H4 (cell line): Measurements from ENCODE around the gene TMTC1. TPM values are rescaled to one million over a fixed set of nuclear protein-coding genes. Genes with fewer than 3 reads are reported as not detected.

Experiments used
- DNase-seq: peaks from one replicate; pipeline ENCODE4 v3.0.0-alpha.2; 2015; ENCODE audit warnings: low spot score
- total RNA-seq: library from RNA; depleted of rRNA; stranded (reverse); fragments of >200 nt; shearing (Covaris generic); gene quantifications from 2 replicates; pipeline ENCODE4 v1.2.3, GENCODE V29; 2014

TMTC1 gene
- total RNA-seq, 1 experiment from 2014 or later, result 14.0 TPM

- DNase-seq, result no peak
Observed at GRCh38 chr12:29711381-29711780, 72.4 kb downstream of the TMTC1 start.

GRCh38 chr12:29710104-29710503, 73.6 kb downstream of the TMTC1 start:
- DNase-seq, result no peak

DNA sequence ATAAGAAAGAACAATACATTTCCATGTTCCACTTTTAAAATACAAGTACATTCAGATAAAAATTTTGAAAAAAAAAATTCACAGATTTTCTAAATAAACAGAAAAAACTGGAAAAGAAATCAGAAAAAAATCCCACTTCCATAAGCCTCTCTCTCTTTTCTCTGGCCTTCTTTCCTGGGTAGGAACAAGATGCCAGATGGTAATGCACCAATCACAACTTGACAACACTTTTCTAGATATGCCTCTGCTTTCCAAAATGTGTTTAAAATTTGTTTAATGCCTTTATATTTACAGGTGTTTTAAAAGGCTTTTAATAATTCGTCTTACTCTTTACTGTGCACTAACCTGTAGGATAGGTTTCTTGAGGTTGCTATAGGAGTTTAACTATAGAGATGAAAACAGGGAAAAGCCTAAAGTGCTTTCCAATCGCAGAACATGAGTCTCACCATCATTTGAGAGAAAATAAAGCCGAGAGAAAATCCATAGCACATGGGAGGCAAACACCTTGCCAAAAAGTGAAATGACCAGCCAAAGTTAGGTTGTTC, 74.2 kb downstream of the TMTC1 start:
- no peak for DNase-seq

DNA sequence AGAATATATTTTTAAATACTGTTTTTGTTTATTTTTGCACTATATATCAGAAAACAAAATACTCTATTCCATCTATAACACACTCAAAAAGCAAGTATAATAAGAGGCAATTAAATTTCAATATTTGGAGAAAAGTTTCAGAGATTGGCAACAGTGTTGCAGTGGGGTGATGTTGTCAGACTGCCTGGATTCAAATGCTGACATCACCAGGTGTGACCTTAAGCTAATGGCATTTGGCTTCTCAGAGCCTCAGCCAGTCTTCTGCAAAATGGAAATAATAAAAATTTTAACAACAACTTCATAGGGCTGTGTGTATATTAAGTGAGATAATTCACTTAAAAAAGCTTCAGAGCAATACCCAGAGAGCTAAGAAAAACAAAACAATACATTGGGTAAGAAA, 74.7 kb downstream of the TMTC1 start:
- DNase-seq, result no peak

DNA sequence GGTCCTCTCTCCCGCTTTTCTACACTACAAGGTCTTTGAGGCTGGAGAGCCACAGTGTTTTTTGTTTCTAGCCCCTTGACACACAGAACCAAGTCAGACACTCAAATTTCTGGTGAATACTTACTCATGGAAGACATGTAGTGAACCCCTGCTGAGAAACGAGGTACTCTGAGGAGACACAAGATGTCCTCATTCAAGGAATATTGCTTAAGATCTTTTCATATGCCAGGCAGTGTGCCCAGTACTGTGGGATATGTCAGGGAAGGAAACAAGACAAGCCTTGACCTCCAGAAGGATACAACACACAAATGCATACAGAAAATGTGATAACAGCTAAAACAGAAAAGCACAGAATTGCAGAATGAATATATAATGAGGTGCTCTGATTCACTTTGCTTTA, 75.9 kb downstream of the TMTC1 start:
- no peak for DNase-seq

DNA sequence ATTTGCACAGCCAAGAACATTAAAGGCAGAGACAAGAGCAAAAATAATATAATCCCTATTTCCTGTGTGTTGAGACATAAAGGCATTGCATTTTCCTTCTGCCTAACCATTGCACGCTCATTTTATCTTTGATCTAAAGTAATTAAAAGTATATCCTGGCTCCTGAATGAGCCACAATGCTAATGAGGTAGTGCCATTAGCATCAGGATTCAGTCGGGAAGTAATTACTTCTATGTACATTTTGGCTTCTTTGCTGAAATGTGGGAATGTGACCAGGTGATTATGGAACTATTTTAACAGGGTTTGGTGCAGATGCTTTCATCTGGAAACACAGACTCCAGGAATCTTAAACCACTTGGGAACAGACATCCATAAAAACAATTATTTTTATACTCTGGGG, 77.4 kb downstream of the TMTC1 start:
- no peak for DNase-seq

DNA sequence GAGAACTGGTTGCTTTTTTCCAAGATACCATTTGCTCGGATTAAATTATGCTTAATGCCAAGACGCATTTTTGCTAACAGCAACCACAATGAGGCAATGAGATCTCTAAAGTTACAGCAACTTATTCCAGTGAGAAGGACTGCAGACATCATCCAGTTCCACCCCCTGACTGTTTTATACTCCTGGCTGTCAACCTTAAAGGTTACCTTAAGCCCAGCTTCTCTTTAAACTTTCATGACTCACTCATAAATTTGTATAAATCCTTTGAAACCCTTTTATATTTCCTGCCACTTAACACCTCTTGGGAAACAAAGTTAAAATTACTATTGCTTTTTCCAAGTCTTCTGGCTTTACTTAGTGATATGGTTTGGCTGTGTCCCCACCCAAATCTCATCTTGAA, 80.2 kb downstream of the TMTC1 start:
- no peak for DNase-seq

GRCh38 chr12:29702972-29703371, 80.8 kb downstream of the TMTC1 start:
- DNase-seq, result no peak

- DNase-seq, result no peak
Observed at GRCh38 chr12:29702222-29702621, 81.5 kb downstream of the TMTC1 start.

- DNase-seq, result no peak
Observed at GRCh38 chr12:29700761-29701481, 82.8 kb downstream of the TMTC1 start.

DNA sequence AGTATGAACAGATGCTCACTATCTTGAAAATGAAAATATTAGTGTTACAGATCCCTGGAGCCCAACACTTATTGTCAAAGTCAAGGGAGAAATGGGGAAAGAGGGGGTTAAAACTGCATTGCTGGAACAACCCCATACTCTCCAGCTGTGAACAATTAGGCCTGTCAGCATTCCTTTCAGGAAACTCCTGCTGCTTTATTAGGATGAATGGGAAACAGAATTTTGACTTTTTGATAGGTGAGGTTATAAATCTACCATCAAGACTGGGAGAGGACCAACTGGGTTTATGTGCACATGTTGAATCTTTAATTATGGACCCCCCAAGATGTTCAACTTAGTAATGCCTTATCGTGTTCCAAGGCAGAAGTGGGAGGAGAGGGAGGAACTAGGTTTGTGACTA, 85.0 kb downstream of the TMTC1 start:
- DNase-seq, result no peak

- DNase-seq, result no peak
Observed at GRCh38 chr12:29695800-29696199, 87.9 kb downstream of the TMTC1 start.

- no peak for DNase-seq
Observed at GRCh38 chr12:29695026-29695425, 88.7 kb downstream of the TMTC1 start.

DNA sequence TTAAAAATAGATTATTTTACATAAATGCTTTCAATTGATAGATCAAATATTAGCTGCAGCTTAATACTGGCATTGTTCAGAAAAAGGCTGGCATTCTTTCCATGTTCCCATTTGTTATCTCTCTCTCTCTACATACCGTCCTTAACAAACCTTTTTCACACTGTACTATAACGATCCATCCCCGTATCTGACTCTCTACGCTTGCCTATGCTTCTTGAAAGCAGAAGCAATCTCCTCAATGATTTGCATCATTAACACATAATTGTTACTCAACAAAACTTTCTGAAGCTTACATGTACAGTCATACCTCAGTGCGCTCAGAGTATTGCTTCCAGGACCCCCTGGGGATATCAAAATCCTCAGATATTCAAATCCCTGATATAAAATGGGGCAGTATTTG, 89.7 kb downstream of the TMTC1 start:
- no peak for DNase-seq

DNA sequence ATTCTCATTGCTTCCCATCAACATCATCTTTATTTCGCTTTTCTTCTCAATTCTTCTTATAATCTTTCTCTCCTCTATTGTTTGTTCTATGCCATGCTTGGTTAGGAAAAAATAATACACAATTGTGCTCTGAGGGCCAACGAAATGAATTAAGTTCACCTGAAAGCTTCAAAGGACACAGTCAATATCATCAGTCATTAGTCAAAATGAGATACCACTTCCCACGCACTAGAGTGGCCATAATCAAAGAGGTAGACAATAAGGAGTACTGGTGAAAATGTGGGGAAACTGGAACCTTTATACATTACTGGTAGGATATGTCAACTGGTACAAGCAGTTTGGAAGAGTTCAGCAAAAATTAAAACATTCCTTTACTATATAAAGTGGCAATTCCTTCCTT, 91.5 kb downstream of the TMTC1 start:
- DNase-seq, result no peak

DNA sequence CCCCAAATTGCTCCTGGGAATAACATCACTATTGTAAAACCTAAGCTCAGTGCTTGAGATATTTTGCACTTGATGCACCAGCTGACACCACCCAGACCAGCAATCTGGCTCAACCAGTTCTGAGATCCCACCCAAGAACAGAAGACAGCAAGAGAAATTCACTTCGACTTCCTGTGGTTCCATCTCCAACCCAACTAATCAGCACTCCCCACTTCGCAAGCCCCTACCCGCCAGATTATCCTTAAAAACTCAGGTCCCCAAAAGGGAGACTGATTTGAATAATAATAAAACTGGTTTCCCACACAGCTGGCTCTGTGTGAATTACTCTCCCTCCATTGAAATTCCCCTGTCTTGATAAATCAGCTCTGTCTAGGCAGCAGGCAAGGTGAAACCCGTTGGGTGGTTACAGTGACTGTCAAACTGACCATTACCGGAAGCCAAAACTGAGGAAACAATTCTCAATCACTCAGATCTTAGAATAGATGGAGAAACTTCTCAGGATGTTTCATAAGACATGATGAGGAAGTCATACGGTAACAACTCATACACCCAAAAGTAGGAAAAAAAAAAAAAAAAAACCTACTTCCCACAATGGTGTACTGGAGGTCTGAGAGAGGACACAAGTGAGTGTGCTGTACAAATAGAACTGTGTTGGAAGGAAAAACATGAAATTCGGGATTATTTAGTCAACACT, 92.4 kb downstream of the TMTC1 start:
- DNase-seq, result no peak

DNA sequence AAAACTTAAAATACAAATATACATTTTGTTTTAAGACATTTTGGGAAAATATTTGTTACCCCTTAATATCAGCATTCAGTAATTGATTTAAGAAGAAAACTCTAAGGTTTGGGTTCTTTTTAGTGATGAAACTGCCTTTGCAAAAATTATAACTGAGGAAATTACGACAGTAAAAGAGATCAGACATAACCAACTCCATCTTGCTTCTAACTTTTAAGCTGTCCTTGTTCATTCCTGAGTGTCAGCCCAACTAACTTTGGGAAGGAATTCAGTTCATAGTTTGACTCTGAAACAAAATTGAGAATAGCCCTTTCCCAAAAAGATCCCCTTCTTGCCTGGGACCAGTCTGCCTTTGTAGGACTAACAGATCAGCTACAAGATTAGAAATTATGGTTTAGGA, 93.0 kb downstream of the TMTC1 start:
- DNase-seq, result no peak

GRCh38 chr12:29688914-29689313, 94.8 kb downstream of the TMTC1 start:
- no peak for DNase-seq

DNA sequence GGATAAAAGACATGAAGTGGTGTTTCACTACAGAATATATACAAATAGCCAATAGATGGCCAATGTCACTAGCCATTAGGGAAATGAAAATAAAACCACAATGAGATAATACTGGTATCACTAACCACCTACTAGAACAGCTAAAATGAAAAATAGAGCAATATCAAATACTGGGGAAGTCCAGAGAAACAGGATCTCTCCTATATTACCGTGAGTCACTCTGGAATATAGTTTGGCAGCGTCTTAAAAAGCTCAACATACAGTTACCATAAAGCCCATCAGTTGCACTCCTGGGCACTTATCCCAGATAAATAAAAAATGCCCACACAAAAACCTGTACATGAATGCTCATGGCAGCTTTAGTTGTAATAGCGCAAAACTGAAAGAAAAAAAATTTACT, 101.7 kb downstream of the TMTC1 start:
- DNase-seq, result no peak

DNA sequence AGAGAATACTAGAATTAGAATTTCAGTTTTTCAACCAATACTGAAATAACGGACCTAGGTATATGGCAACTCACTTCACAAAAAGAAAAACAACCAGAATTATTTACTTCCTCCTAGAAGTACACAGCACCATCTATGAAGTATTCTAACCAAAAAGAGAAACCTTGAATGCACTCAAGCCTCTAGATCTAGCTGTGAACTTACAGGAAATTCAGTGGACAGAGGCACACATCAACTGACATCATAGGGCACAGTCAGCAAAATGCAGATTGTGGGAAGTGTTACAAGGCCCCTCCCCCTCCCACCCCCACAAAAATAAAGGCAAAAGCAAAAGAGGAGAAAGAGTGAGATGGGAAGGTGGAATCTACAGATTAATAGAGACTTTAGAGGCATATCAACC, 102.4 kb downstream of the TMTC1 start:
- no peak for DNase-seq

GRCh38 chr12:29676676-29677075, 107.1 kb downstream of the TMTC1 start:
- DNase-seq, result no peak

- DNase-seq, result no peak
Observed at GRCh38 chr12:29674463-29674862, 109.3 kb downstream of the TMTC1 start.

DNA sequence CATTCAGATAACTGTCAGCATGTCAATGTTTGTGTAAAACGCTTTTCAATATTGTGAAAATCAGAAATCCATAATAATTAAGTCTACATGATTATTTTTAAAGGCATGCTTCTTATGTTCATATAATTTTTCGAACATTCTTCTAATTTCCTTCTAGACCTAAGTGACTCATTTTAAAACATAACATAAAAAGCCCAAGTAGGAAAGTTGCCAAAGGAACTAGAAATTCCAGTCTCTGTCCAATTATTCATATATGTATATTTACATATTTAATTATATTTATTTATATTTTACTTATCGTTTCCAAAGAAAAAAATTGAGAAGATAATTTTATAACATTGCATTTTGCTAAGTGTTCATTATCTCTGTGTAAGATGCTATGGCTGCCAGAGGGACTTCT, 110.4 kb downstream of the TMTC1 start:
- no peak for DNase-seq
